ENCODE data around the gene SNAP47. TPM values are rescaled to one million over a fixed set of nuclear protein-coding genes. Genes with fewer than 3 reads are reported as not detected.

SNAP47 gene
- total and polyA plus RNA-seq, 2 experiments from 2014 or later, result 42.6 to 49.6 TPM

DNA sequence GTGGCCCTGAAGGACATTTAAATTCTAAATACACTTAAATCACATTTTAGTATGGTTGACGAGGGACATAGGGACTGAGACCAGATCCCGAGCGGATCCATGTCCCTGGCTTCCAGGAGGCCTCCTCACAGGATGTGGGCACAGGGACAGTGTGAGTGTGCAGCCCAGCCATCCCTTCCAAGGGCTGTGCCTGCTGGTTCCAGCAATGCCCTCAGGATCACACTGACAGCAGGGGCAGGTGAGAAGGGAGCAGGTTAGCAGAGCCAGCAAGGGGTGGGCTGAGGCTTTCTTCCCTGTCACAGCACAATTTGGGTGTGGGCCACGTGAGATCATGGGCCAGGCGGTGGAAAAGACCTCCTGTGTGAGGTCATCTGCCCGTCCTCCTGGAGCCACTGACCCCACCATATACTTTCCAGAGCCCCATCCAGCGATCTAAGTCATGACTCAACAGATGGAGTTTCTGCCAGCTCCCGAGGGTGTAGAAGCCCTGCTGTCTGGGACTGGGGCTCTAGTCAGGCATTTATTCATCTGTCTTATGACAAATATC is 43.2 kb downstream of the SNAP47 start:
- no peak overlapping the region for H2AFZ ChIP-seq
- H3K9me3 ChIP-seq (ENCODE audit: low read depth), result no peaks in the 10 kb centered on the region
- H4K20me1 ChIP-seq (ENCODE audit: insufficient read depth, poor library complexity, severe bottlenecking), result no peaks in the 10 kb centered on the region
- H3K4me2 ChIP-seq, result no peak overlapping the region
- no peak for TF ChIP-seq EZH2phosphoT487 (IDR thresholded peaks at IDR 0.05; ENCODE audit: low read depth, severe bottlenecking, unreplicated experiment)
- no peak for TF ChIP-seq EZH2 (IDR thresholded peaks at IDR 0.05; ENCODE audit: borderline replicate concordance)
- TF ChIP-seq, protein P1, sequence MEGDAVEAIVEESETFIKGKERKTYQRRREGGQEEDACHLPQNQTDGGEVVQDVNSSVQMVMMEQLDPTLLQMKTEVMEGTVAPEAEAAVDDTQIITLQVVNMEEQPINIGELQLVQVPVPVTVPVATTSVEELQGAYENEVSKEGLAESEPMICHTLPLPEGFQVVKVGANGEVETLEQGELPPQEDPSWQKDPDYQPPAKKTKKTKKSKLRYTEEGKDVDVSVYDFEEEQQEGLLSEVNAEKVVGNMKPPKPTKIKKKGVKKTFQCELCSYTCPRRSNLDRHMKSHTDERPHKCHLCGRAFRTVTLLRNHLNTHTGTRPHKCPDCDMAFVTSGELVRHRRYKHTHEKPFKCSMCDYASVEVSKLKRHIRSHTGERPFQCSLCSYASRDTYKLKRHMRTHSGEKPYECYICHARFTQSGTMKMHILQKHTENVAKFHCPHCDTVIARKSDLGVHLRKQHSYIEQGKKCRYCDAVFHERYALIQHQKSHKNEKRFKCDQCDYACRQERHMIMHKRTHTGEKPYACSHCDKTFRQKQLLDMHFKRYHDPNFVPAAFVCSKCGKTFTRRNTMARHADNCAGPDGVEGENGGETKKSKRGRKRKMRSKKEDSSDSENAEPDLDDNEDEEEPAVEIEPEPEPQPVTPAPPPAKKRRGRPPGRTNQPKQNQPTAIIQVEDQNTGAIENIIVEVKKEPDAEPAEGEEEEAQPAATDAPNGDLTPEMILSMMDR (IDR thresholded peaks at IDR 0.05; ENCODE audit: poor library complexity), result no peak
- no peaks in the 10 kb centered on the region for H3K27me3 ChIP-seq
- no peaks in the 10 kb centered on the region for H3K79me2 ChIP-seq
- H3K4me3 ChIP-seq, result no peak overlapping the region
- no peaks in the 10 kb centered on the region for H3K9me2 ChIP-seq (replicated peaks; ENCODE audit: insufficient read depth)
- H3K36me3 ChIP-seq (replicated peaks; ENCODE audit: insufficient read depth, low read depth), result no peaks in the 10 kb centered on the region
- H3K27ac ChIP-seq, result no peak overlapping the region
- 91% methylated on average over 8 of the region's 8 CpGs for WGBS (ENCODE audit: low lambda C conversion rate, missing lambda C conversion rate)
- no peaks in the 10 kb centered on the region for H3K4me1 ChIP-seq (ENCODE audit: insufficient read depth)
- DNase-seq (ENCODE audit: low spot score), result no peak

- Histone ChIP-seq H4K20me1 (ENCODE audit: insufficient read depth, poor library complexity, severe bottlenecking) (no peaks in the 10 kb centered on the region), H3K4me3 (no peak overlapping the region), H2AFZ (no peak overlapping the region), H3K27me3 (no peaks in the 10 kb centered on the region), H3K9me3 (ENCODE audit: low read depth) (no peaks in the 10 kb centered on the region), H3K27ac (no peak overlapping the region), H3K9me2 (replicated peaks; ENCODE audit: insufficient read depth) (no peaks in the 10 kb centered on the region), H3K4me2 (no peak overlapping the region), H3K79me2 (no peaks in the 10 kb centered on the region), H3K36me3 (replicated peaks; ENCODE audit: insufficient read depth, low read depth) (no peaks in the 10 kb centered on the region), H3K4me1 (ENCODE audit: insufficient read depth) (no peaks in the 10 kb centered on the region)
- TF ChIP-seq EZH2 (IDR thresholded peaks at IDR 0.05; ENCODE audit: borderline replicate concordance), result no peak
- no peak for TF ChIP-seq EZH2phosphoT487 (IDR thresholded peaks at IDR 0.05; ENCODE audit: low read depth, severe bottlenecking, unreplicated experiment)
- TF ChIP-seq, protein P1 (IDR thresholded peaks at IDR 0.05; ENCODE audit: poor library complexity), result no peak
- WGBS (ENCODE audit: low lambda C conversion rate, missing lambda C conversion rate), result 93% methylated on average over 10 of the region's 10 CpGs
- no peak for DNase-seq (ENCODE audit: low spot score)
These were observed 43.8 kb downstream of the SNAP47 start for GRCh38 chr1:227779021-227779441.

DNA sequence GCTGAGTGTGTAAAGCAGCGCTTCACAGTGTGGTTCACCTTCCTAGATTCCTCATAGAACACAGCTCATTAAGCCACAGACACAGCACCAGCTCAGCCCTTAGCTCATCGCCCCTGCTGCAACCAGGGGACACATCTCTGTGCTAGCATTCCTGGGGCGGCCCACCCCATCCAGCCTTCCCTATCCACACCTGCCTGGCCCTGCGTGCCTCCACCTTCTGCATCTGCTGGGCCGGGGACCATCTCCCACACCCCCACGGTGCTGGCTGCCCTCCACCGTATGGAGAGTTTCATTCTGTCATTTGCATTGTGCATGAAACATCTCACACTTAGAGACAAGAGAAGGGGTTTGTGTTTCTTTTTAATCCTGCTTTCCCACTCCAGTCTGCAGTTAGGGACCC is 44.5 kb downstream of the SNAP47 start:
- no peak overlapping the region for H3K4me2 ChIP-seq
- no peaks in the 10 kb centered on the region for H3K9me3 ChIP-seq (ENCODE audit: low read depth)
- no peak for TF ChIP-seq EZH2phosphoT487 (IDR thresholded peaks at IDR 0.05; ENCODE audit: low read depth, severe bottlenecking, unreplicated experiment)
- TF ChIP-seq, protein P1 (IDR thresholded peaks at IDR 0.05; ENCODE audit: poor library complexity), result no peak
- no peak for TF ChIP-seq EZH2 (IDR thresholded peaks at IDR 0.05; ENCODE audit: borderline replicate concordance)
- H2AFZ ChIP-seq, result no peak overlapping the region
- no peaks in the 10 kb centered on the region for H3K9me2 ChIP-seq (replicated peaks; ENCODE audit: insufficient read depth)
- H3K79me2 ChIP-seq, result no peaks in the 10 kb centered on the region
- no peaks in the 10 kb centered on the region for H3K4me1 ChIP-seq (ENCODE audit: insufficient read depth)
- H3K27me3 ChIP-seq, result no peaks in the 10 kb centered on the region
- H4K20me1 ChIP-seq (ENCODE audit: insufficient read depth, poor library complexity, severe bottlenecking), result no peaks in the 10 kb centered on the region
- no peak overlapping the region for H3K4me3 ChIP-seq
- no peak overlapping the region for H3K27ac ChIP-seq
- H3K36me3 ChIP-seq (replicated peaks; ENCODE audit: insufficient read depth, low read depth), result no peaks in the 10 kb centered on the region
- DNase-seq (ENCODE audit: low spot score), result no peak
- 98% methylated on average over 6 of the region's 7 CpGs for WGBS (ENCODE audit: low lambda C conversion rate, missing lambda C conversion rate)

All from hepatocyte (in vitro differentiated cells).